Neuron (in vitro differentiated cells): Measurements from ENCODE around the gene ST8SIA2.

Experiments used
- H2AFZ ChIP-seq: one replicate; pipeline ENCODE4 v1.6.1; 2013; ENCODE audit warnings: low read depth, mild to moderate bottlenecking, inconsistent platforms, low read length, moderate library complexity
- H3K27me3 ChIP-seq: one replicate; pipeline ENCODE4 v1.6.1; 2013; ENCODE audit warnings: low read length; ENCODE audit not compliant: insufficient read depth
- H3K36me3 ChIP-seq: one replicate; pipeline ENCODE4 v1.6.1; 2013; ENCODE audit warnings: low read length; ENCODE audit not compliant: insufficient read depth
- H3K4me1 ChIP-seq: one replicate; pipeline ENCODE4 v1.6.1; 2013; ENCODE audit warnings: low read length; ENCODE audit not compliant: insufficient read depth
- H3K4me3 ChIP-seq: 2 replicates; pipeline ENCODE4 v1.5.1; 2013; ENCODE audit warnings: mild to moderate bottlenecking, low read length, moderate library complexity
- H3K9me3 ChIP-seq: one replicate; pipeline ENCODE4 v1.6.1; 2013; ENCODE audit warnings: low read length

The ST8SIA2 gene

GRCh38 chr15:92492551-92493115, 99.0 kb downstream of the ST8SIA2 start:
- Histone ChIP-seq H3K4me3 (no peak overlapping the region), H3K9me3 (no peaks in the 10 kb centered on the region), H3K36me3 (no peaks in the 10 kb centered on the region), H3K4me1 (peaks cover 7% of the 10 kb centered on the region), H2AFZ (no peak overlapping the region), H3K27me3 (no peaks in the 10 kb centered on the region)

GRCh38 chr15:92494806-92495336, 101.2 kb downstream of the ST8SIA2 start:
- no peaks in the 10 kb centered on the region for H3K9me3 ChIP-seq
- no peak overlapping the region for H2AFZ ChIP-seq
- H3K4me3 ChIP-seq = no peak overlapping the region
- H3K36me3 ChIP-seq = no peaks in the 10 kb centered on the region
- no peaks in the 10 kb centered on the region for H3K27me3 ChIP-seq
- peaks cover 15% of the 10 kb centered on the region for H3K4me1 ChIP-seq

DNA sequence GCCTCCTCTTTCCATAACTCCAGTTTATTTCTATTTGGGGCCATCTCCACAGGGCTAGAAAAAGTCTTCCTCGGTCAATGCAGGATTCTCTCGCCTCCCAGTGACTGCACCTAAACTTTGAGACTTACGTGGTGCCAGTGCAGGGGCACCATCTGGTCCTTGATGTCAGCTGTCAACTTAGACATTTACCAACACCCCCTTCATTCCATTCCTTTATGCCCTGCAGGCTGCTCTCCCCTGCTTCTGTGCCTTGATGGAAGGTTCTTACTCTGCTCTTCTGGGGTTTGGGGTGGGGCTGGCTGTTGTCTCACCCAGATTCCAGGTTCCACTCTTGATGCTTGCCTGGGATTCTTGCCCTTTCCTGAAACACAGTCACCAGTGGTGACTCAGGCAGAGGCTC, 101.8 kb downstream of the ST8SIA2 start:
- Histone ChIP-seq H3K4me1 (peaks cover 20% of the 10 kb centered on the region), H3K4me3 (no peak overlapping the region), H3K27me3 (no peaks in the 10 kb centered on the region), H3K9me3 (no peaks in the 10 kb centered on the region), H2AFZ (no peak overlapping the region), H3K36me3 (no peaks in the 10 kb centered on the region)

DNA sequence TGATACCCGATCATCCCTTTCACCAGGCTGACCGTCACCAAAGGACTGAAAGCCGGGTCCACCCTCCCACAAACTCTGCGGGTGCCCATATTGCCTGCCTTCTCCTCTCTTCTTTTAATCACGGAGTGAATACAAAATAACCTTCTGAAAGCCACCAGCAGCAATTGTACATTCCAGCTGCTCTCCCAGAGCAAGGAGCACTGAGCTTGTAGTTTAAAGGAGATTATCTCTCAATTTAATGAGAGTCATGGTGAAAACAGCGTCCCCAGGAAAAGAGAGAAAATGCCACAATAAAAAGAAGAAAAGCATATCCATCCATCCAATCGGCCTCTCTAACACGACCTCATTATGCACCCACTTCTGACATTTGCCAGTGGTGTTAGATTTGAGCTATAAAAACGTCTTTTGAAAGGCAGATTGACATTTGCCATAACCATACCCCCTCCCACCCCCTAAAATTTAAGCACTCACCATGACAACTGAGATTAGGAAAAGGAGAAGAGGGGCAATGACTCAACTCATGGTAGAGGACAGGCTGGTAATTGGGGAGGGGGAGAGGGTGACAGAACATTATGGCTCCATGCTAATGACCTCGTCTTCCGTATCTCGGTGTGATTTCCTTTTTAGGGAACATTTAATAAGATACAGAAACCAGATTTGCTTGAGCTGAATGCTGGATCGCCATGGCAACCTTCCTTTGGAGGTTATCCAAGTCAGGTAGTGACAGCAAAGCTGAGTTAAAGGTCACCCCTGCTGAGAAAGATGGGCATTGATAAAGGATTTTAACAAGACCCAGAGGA, 106.2 kb downstream of the ST8SIA2 start:
- no peaks in the 10 kb centered on the region for H3K27me3 ChIP-seq
- no peak overlapping the region for H2AFZ ChIP-seq
- peaks cover 18% of the 10 kb centered on the region for H3K4me1 ChIP-seq
- no peaks in the 10 kb centered on the region for H3K36me3 ChIP-seq
- no peak overlapping the region for H3K4me3 ChIP-seq
- H3K9me3 ChIP-seq = no peaks in the 10 kb centered on the region

- Histone ChIP-seq H3K36me3 (no peaks in the 10 kb centered on the region), H2AFZ (no peak overlapping the region), H3K27me3 (no peaks in the 10 kb centered on the region), H3K4me3 (no peak overlapping the region), H3K9me3 (no peaks in the 10 kb centered on the region), H3K4me1 (peaks cover 17% of the 10 kb centered on the region)
Observed at GRCh38 chr15:92502336-92502735, 108.7 kb downstream of the ST8SIA2 start.

DNA sequence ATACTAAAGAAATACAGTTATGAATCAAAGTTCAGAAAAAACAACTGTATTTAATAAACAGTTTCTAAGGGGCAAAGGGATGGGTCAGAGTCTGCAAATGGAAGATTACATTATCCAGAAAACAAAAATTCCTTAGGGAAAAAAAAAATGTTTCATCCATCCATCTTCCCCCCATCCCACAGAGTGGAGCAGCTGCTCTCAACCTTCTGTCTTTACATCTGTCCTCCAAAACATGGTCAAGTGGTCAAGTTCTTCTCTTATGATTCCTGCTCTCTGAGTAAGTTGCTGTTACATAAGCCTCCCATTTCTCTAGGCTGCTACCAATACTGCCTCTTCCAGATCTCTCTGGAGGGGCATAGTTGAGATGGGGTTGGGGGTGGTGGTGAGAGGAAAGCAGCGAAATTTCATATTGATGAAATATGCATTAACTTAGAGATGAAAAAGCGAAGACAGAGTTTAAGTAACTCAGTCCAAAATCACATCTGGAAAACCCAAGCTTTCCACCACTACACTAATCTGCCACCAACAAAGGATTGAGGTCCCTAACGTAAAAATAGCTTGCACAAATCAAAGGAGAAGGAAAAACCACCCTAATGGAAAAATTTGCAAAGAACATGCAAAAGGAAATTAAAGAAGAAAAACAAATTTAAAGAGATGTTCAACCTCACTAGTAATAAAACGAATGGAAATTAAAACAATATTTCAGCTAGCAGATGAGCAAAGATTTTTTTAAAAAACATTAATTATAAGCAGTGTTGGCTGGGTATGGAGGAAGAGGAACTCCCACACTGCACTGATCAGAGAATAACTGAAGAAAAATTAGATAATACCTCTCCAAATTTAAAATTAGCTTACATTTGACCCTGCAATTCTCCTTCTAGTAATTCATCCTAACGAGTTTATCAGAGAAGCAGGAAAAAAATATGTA, 109.5 kb downstream of the ST8SIA2 start:
- H2AFZ ChIP-seq = no peak overlapping the region
- no peaks in the 10 kb centered on the region for H3K9me3 ChIP-seq
- H3K36me3 ChIP-seq = no peaks in the 10 kb centered on the region
- peaks cover 17% of the 10 kb centered on the region for H3K4me1 ChIP-seq
- H3K4me3 ChIP-seq = no peak overlapping the region
- no peaks in the 10 kb centered on the region for H3K27me3 ChIP-seq

- H3K36me3 ChIP-seq = no peaks in the 10 kb centered on the region
- no peak overlapping the region for H3K4me3 ChIP-seq
- H3K27me3 ChIP-seq = no peaks in the 10 kb centered on the region
- H3K9me3 ChIP-seq = no peaks in the 10 kb centered on the region
- peaks cover 17% of the 10 kb centered on the region for H3K4me1 ChIP-seq
- H2AFZ ChIP-seq = no peak overlapping the region
Observed at GRCh38 chr15:92503889-92504288, 110.2 kb downstream of the ST8SIA2 start.

DNA sequence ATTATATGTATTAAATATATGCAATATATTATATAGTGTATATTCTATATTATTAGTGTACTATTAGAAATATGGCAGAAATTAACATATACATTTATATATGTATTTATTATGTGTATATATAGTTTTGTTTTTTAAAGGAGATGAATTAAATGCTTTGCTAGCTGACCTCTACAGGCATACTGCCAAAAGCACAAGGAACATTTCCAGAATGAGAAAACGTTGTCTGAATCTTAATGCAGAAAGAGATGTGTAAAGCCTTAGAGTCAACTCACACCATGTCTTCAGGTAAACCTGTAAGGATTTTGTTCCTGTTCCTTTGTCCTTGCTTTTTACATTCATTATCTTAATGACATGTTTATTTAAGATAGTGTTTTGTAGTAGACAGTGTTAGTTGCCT, 111.9 kb downstream of the ST8SIA2 start:
- Histone ChIP-seq H3K27me3 (no peaks in the 10 kb centered on the region), H3K4me3 (no peak overlapping the region), H3K4me1 (peaks cover 13% of the 10 kb centered on the region), H2AFZ (no peak overlapping the region), H3K36me3 (no peaks in the 10 kb centered on the region), H3K9me3 (no peaks in the 10 kb centered on the region)

DNA sequence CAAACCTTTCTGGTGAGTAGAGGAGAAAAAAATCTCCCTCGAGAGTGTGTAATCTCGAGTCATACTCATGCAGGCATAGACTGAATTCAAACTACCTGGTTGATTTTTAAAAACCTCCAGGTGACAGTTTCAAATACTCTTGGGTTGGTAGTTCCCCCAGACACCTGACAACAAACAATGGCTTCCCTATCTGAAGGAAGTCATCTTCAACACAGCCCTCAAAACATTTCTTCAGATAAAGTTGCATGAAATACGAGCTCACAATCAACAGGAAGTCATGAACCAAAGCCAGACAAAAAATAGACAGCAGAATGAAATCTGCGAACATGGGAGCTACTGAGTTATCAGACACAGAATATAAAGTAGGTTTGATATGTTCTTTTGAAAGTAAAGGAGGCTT, 112.8 kb downstream of the ST8SIA2 start:
- Histone ChIP-seq H2AFZ (no peak overlapping the region), H3K27me3 (no peaks in the 10 kb centered on the region), H3K4me1 (peaks cover 19% of the 10 kb centered on the region), H3K4me3 (no peak overlapping the region), H3K36me3 (no peaks in the 10 kb centered on the region), H3K9me3 (no peaks in the 10 kb centered on the region)

DNA sequence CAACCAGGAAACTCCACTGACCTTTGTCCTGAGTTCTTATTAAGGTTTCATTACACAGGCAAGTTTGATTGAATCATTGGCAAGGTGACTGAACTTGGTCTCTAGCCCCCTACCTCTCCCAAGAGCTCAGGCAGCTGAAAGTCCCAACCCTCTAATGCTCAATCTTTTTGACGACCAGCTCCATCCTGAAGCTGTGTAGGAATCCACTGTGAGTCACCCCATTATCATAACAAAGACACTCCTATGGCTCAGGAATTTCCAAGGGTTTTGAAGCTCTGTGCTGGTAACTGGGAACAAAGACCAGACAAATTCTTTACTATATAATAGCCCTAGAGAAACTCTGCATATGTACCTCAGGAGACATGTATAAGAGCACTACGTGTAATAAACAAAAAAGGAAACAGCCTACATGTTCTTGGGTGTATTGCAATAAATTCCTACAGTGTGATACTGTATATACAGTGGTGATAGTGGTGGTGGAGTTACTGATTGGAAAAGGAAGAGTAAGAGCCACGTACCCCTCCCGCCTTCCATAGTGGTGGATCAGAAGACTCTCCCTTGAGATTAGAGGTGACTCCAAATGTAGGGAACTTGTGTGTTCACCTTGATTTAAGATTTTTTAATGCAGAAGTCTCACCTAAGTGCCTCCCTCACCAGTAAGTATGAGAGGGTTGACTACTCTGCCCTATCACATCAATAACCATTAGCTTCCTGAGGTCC, 116.6 kb downstream of the ST8SIA2 start:
- Histone ChIP-seq H3K9me3 (no peaks in the 10 kb centered on the region), H2AFZ (no peak overlapping the region), H3K4me3 (no peak overlapping the region), H3K36me3 (no peaks in the 10 kb centered on the region), H3K4me1 (peaks cover 19% of the 10 kb centered on the region), H3K27me3 (no peaks in the 10 kb centered on the region)
